NCI-H2029 treated with DMSO at 0.1 percent for 48 hours (cell line): Measurements from ENCODE around the gene SETSIP.
"Not testable (repeated sequence)": the region's sequence is repeated elsewhere in the genome, so short reads cannot be mapped to it uniquely, and the experiment has no call there.

Source experiments
- DNase-seq: peaks from one replicate; lab custom pipeline; 2025; lab: John Stamatoyannopoulos, UW

SETSIP gene, protein sequence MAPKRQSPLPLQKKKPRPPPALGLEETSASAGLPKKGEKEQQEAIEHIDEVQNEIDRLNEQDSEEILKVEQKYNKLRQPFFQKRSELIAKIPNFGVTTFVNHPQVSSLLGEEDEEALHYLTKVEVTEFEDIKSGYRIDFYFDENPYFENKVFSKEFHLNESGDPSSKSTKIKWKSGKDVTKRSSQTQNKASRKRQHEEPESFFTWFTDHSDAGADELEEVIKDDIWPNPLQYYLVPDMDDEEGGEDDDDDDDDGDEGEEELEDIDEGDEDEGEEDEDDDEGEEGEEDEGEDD

DNA sequence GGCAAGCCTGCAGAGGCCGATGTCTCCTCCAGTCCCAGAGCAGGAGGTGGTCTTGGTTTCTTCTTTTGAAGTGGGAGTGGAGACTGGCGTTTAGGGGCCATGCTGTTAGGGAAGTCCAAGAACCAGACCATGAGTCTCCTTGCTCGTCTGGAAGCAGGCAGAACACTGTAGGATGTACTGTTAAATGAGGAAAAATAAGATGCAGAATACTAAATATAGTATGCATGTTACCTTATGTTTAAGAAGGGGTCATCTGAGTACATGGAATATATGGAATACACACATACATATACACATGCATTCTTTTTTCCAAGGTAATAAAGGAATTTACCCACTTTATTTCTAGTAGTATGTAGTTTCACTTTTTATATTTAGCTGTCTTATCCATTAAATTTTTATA is at the start of gene SETSIP:
SETSIP (minus strand) TSS at position 101 of the 400 bp plus-strand sequence; CDS start at position 101, 0 bp downstream.
- no peak for DNase-seq

DNA sequence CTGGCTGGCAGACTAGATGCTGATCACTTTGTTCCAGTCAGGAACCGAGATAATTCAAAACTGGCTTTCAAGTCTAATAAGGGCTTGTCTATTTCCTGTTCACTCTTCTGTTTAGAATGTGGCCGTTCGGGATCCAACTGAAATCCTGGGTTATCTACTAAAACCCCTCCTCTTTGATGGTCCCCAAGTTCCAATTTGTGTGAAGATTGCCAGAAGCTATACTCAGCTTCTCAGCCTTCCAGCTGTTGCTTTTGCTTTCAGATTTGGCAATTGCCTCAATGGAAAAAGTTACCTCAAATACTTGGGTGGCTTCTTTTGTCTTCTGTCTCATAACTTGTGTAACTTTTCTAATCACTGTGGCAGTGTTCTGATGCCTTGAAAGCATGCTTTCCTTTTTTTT is 48.7 kb upstream of the SETSIP start:
- DNase-seq, result no peak

DNA sequence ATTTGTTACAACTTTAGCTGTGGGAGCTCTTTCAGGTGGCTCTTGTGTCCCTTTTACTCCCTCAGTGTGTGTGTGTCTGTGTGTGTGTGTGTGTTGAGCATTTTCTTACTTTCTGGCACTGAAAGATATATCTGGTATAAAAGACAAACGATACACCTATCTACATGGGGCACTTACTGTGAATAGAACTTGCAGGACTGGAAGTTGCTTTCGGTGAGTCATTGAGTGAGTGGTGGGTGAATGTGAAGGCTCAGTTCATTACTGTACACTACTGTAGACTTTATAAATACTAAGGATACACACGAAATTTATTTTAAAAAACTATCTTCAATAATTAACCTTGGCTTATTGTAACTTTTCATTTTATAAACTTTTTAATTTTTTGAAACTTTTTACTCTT is 43.6 kb upstream of the SETSIP start:
- no peak for DNase-seq

DNA sequence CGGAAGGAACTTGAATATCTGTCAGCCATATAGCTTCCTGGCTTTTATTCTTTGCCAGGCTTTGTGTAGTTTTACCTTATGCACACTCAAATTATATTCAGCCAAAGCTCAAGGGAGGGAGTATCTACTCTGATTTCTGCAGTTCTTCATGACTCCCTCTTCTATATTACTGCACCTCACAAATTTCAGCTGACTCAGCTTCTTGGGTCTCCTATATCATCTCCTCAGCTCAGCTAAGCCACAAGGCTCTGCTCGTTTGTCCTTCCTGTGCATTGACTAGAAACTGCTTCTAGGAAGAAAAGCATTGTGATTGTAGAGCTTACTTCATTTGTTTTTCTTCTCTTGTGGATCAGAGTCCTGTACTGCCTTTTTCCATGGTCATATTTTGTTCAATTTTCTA is 42.3 kb upstream of the SETSIP start:
- no peak for DNase-seq

DNA sequence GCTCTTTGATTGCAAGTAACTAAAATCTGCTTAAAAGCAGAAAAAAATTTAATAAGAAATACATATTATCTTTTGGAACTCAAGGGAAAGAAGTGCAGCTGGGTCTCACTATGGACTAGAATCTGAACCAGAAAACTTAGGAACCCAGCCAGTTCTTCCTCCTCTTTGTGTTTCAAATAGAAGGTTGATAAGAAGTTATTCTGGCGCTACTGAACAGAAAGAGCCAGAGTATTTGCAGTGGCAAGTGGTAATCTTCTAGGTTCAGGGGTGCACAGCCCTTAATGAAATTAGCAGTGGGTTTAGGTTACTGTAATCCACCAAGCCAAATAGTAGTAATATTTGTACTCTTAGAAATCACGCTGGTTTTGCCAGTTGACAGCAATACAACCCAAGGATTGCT is 33.4 kb upstream of the SETSIP start:
- DNase-seq, result no peak

DNA sequence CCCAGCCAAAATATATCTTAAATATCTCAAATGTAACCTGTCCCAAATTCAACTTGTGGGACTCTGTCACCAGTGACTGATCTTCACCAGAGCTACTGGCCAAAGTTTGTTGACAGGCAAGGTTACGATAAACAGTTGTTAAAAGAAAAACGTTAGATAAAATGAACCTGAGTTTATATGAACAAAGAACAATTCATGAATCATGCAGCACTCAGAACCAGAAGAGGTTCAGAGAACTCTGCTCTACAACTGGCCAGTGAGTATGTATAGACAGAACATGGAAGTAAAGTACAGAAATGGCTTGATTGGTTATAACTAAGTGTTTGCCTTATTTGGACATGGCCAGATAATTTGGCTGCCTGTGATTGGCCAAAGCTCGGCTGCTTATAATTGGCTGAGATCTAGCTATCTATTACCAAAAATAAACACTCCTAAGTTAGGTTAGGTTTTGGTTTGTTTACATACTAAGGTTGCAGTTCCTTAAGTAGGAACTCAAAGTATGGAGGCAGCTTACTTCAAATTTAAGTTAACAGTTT is 30.4 kb upstream of the SETSIP start:
- DNase-seq, result no peak

DNA sequence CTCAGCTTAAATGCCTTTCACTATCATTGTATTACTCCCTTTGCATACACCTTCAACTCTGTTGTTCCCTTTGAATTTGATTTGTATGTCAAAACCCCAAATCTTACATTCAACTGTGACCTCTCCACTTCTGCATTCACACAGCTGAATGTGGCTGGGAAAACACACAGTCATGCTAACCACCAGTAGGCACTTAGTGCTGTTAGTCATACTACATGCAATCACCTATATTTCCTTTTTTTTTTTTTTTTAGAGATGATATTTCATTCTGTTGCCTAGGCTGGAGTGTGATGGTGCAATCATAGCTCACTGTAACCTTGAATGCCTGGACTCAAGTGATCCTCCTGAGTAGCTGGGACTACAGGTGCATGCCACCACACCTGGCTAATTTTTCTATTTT is 21.1 kb upstream of the SETSIP start:
- DNase-seq, result no peak

DNA sequence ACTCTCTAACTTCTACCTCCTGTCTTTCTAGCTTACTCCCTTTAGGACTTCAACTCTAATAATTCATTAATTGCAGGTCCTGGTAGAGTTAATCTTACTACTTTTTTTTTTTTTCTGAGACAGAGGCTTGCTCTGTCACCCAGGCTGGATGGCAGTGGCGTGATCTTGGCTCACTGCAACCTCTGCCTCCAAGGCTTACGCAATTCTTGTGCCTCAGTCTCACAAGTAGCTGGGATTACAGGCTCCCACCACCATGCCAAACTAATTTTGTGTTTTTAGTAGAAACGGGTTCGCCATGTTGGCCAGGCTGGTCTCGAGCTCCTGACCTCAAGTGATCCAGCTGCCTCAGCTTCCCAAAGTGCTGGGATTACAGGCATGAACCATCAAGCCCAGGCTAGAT is 20.7 kb upstream of the SETSIP start:
- no peak for DNase-seq

DNA sequence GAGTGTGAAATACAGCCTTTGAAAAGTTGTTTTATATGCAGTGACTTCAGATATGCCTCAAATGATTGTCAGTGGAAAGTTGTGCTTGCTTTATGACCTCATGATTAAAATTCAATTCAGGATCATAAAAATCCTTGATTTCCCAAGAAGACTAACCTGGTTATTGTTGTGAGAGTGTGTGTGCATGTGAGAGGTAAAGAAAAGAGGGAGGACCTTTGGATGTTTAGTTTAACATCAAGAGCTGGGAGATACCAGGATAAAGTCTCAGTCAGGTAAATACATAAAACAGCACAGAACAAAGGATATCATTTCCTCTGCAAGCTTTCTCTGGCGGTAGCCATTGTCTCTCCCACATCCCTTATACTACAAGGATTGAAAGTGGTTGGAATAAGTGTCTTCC is 19.4 kb upstream of the SETSIP start:
- DNase-seq, result no peak

DNA sequence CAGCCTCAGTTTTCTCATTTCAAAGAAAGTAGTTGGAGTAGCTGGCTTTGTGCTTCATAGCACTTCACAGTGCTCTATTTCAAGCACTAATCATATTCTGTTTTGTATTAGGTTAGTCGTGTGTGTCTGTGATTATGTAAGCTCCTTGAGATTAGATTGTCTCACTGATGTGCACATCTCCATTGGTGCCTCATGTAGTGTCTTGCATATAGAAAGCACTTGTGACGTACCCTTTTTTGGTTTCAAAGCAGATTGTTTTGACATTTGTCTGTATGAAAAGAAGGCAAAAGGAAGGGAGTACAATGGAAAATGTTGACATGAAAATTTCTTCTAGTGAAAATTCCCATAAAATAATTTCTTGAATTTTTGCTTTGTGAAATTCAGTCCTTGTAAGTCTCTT is 18.9 kb upstream of the SETSIP start:
- no peak for DNase-seq

DNA sequence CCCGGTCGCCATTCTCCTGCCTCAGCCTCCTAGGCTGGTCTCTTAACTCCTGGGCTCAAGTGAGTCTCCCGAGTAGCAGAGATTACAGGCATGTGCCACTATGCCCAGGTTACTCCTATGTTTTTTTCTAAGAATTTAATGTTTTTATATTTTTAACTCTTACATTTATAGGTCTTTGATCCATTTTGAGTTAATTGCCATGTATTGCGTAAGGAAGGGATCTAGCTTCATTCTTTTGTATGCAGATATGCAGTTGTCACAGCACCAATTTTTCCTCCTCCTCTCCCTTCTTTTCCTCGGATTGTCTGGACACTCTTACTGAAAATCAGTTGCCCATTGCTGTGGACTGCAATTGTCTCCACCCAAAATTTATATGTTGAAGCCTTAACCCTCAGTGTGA is 16.4 kb upstream of the SETSIP start:
- no peak for DNase-seq

DNA sequence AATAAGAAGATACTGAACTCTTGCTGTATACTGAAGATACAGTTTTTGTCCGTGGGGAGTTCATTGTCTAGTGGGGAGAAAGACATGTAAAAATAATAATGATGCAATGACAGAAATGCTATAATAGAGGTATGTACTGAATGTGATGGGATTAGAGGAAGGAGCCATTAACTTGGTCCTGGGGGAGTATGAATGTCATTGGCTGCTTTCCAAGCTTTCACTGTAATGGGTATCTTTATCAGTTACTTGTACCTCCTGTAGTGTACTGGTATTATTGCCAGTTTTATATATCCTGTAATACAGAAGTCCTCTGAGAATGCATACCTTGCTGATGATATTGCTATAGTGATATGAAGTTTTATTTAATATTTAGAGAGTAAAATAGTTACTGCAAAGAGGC is 12.3 kb upstream of the SETSIP start:
- no peak for DNase-seq

DNA sequence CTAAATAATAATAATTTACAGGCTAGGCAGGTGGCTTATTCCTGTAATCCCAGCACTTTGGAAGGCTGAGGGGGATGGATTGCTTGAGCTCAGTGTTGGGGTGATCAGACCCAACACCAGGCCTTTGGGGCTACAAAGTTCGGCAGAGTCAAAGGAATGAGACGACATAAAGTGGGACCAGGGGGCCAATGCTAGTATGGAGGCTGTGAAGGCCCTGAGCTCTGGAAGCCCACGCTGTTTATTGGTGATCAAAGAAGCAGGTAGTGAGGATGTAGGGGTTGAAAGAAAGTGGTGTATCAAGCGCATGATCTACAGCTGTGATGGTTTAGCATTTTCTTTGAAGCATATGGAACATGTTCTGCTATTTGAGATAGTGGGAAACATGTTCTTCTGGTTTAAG is 10.5 kb upstream of the SETSIP start:
- DNase-seq, result no peak

DNA sequence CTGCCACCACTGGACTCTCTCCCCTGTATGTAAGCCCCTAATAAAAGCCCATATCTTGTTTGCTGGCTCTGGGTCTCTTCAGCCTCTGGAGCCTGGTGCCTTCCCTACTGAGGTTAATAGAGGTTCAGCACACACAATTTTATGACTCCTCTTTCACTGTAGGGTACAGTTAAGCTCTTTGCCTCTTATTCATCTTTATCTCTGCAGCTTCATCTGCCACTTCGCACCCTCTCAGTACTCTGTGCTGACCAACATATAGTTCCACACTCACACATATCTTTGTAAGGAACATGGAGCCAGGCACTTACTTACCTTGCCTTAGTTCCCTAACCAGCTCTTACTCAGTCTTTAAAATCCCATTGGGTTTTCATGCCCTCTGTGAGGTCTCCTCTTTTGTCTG is 9.4 kb upstream of the SETSIP start:
- DNase-seq, result no peak

DNA sequence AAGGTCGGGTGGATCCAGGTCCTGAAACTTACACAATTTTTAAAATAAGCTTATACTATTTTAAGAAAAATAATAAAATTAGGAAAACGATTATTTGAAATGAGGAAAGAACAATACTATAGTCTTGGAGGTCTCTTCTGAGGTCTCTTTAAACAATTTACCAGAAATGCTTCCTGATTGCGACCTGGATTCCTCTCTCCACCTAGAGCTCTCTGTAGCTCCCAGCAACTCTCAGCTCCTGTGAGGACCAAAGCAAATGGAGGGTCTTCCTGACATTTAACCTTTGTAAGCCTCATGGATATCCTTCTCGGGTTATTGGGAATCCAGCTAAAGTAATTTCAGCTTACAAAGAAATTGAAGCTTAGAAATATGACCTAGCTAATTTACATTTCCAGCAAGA is 5.8 kb upstream of the SETSIP start:
- DNase-seq, result no peak

DNA sequence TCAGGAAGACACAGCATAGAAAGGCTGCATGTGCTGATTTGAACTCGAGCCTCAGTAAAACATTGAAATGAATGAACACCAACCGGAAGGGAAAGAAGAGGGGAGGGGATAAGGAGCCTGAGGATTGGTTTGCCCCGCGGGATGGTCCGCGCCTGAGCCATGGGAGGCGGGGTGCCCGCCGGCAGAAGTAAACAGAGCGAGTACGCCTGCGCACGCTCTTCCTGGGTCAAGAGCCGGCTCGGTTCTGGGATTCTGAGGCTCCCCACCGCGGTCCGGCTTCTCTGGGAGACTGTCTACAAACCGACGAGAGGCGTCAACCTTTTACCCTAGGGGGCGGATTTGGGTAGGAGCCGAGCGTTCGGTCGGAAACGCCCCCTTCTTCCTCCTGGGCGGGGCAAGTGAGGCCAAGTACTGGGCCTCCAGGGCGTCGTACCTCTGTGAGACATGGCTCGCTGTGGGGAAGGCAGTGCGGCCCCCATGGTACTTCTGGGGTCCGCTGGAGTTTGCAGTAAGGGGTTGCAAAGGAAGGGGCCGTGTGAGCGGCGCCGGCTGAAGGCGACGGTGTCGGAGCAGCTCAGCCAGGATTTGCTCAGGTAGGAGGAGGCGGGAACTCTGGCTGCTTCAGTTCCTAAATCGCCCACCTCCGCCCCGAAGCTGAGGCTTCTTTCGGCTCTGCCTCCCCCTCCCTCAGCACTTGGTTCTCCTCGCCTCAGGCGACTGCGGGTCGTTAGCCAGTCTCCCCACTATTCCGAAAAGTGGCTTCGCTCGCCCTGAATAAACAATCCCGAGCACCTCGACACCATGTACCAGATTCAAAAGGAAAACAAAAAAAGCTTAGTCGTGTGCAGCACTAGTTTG is 5.1 kb upstream of the SETSIP start, which contains the start of gene BTBD8:
BTBD8 (plus strand) TSS at position 218 of the 858 bp plus-strand sequence; CDS start at position 445, 227 bp downstream.
- DNase-seq, result peak; percentile 63

DNA sequence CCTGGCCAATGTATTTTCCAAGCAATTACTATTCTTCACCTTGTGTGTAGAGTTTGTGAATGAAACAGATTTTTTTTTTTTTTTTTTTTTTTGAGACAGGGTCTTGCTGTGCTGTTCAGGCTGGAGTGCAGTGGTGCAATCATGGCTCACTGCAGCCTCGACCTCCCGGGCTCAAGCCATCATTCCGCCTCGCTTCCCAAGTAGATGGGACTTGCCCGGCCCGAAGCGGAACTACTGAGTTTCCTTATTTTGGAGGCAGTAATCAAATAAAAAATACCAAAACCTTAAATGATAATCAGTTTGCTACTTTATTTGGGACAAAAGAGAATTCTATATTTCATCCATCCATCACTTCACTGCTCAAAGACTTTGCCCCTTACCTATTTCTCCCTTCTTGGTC is 4.2 kb upstream of the SETSIP start:
- DNase-seq, result no peak

DNA sequence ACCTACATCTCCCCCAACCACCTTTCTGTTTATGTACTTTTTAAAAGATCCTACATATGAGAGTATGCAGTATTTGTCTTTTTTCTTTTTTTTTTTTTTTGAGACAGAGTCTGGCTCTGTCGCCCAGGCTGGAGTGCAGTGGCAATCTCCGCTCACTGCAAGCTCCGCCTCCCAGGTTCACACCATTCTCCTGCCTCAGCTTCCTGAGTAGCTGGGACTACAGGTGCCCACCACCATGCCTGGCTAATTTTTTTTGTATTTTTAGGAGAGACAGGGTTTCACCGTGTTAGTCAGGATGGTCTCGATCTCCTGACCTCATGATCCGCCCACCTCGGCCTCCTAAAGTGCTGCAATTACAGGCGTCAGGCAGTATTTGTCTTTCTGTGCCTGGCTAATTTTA is 2.9 kb upstream of the SETSIP start:
- not testable (repeated sequence) for DNase-seq

DNA sequence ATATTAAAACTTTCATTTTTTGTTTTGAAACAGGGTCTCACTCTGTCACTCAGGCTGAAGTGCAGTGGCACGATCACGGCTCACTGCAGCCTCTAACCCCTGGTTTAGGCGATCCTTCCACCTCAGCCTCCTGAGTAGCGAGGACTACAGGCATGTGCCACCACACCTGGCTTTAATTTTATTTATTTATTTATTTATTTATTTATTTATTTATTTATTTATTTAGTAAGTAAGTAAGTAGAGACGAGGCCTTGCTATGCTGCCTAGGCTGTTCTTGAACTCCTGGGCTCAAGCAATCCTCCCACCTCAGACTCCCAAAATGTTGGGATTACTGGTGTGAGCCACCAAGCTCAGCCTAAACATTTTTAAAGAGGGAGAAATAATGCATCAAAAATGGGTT is 1.2 kb upstream of the SETSIP start:
- DNase-seq, result no peak

DNA sequence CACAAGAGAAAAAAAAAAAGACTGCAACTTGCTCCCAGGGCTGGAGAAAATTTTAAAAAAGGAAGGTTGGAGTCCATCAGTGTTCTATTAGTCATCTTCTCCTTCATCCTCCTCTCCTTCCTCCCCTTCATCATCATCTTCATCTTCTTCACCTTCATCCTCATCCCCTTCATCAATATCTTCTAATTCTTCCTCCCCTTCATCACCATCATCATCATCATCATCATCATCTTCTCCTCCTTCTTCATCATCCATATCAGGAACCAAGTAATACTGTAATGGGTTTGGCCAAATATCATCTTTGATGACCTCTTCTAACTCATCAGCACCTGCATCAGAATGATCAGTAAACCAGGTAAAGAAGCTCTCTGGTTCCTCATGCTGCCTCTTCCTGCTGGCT is 765 bp downstream of the SETSIP start:
- DNase-seq, result not testable (repeated sequence)

DNA sequence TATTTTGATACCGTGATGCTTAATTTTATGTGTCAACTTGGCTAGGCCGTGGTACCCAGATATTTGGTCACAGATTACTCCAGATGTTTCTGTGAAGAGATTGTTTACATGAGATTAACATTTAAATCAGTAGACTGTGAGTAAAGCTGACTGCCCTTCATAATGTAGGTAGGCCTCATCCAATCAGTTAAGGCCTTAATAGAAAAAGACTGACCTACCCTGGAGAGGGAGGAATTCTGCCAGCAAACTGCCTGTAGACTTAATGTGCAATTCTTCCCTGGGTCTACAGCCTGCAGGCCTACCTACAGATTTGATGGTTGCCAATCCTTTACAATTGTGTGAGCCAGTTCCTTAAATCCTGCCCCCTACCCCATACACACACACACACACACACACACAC is 4.3 kb downstream of the SETSIP start:
- no peak for DNase-seq

DNA sequence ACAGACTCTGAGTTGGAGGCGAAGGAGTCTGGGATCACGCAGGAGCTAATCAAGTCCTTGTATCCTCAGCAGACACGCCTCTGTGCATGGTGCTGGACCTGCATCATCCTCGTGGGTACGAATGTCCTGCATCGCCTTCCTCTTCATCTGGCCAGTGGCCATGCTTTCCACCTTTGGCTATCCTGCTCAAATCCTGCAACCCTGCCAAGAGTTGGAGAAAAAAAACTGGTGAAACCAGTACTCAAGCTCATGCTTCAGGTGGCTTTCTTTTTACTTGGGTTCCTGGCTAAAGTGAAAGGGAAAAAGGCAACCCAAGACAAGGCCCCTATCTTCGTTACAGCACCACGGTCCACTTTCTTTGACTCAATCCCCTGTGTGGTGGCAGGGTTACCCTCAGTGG is 8.9 kb downstream of the SETSIP start:
- no peak for DNase-seq

DNA sequence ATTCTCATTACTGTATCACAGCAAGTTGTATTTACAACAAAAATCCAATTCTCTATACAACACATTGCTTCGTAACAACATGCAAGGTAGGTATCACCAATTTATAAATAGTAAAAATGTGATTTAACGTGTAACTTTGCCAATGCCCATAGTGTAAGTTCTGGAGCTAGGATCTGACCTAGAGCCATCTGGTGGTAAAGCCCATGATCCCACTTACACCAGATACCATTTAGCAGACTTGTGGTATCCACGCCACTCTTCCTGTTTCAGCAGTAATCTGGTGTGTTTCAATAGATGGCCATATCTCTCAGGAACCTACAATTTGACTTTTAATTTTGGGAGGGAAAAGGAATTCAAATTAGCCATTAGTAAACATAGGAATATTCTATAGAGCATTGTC is 10.2 kb downstream of the SETSIP start:
- DNase-seq, result no peak
